Endothelial cell (in vitro differentiated cells): ENCODE results near the gene LMX1A. TPM values are rescaled to one million over a fixed set of nuclear protein-coding genes. Genes with fewer than 3 reads are reported as not detected.
A peak's percentile ranks its signal among the peaks of the same experiment; 100 is the strongest.

Experiments
- DNase-seq: peaks from one replicate; pipeline ENCODE4 v3.0.0; 2021; ENCODE audit warnings: low spot score
- H3K27ac Mint-ChIP-seq: one replicate; pipeline ENCODE4 v1.8.0; 2021; ENCODE audit warnings: mixed read lengths, inconsistent platforms; ENCODE audit not compliant: unreplicated experiment
- H3K27me3 Mint-ChIP-seq: one replicate; pipeline ENCODE4 v1.8.0; 2021; ENCODE audit warnings: mild to moderate bottlenecking, moderate library complexity, mixed read lengths, inconsistent platforms; ENCODE audit not compliant: unreplicated experiment
- H3K36me3 Mint-ChIP-seq: one replicate; pipeline ENCODE4 v1.8.0; 2021; ENCODE audit warnings: mild to moderate bottlenecking, low read depth, mixed read lengths, inconsistent platforms; ENCODE audit not compliant: unreplicated experiment
- H3K4me1 Mint-ChIP-seq: one replicate; pipeline ENCODE4 v1.8.0; 2021; ENCODE audit warnings: mild to moderate bottlenecking, mixed read lengths, inconsistent platforms; ENCODE audit not compliant: unreplicated experiment
- H3K4me3 Mint-ChIP-seq: one replicate; pipeline ENCODE4 v1.8.0; 2021; ENCODE audit warnings: mild to moderate bottlenecking, mixed read lengths, inconsistent platforms; ENCODE audit not compliant: unreplicated experiment
- H3K9me3 Mint-ChIP-seq: one replicate; pipeline ENCODE4 v1.8.0; 2021; ENCODE audit warnings: mixed read lengths, inconsistent platforms; ENCODE audit not compliant: unreplicated experiment
- total RNA-seq: library from RNA; stranded (reverse); fragmentation: NEBNext Ultra II Directional; extraction: Animal tissue kit (Norgen Biotek cat#: 25700); gene quantifications from one replicate; pipeline ENCODE4 v1.2.1, GENCODE V29; 2021; ENCODE audit not compliant: unreplicated experiment
- TF ChIP-seq, protein P1 (sequence below): fragments of 200-600 bp; sonication (generic); IDR thresholded peaks from one replicate; pipeline ENCODE4 v1.5.0; 2021; ENCODE audit warnings: antibody characterized with exemption; ENCODE audit not compliant: unreplicated experiment

LMX1A gene
- total RNA-seq, 1 donor from 2014 or later: not detected

DNA sequence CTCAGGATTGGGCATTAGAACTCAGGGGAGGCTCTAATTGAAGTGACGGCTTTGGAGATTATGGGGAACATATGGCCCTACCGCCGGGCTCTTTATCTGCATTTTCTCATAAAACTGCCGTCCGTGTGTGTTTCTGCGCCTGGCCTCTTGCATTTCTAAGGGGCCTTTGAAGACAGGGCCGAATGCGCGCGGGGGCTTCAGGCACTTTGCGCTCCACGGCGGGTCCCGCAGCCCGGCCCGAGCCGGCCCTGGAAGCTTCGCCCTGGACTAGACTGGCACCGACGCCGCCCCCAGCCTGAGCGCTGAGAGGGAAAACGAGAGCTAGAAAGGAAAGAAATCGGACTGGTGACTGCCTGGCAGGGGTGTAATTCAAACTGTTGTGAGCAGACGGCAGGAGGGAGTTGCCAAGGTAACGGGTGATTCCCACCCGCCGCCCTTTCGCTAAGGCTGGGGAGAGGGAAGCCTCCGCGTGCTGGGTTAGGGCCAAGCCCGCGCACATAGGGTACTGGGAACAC, 120.7 kb downstream of the LMX1A start:
- Mint-ChIP-seq H3K36me3 (no peaks in the 10 kb centered on the region), H3K4me1 (peaks cover 9% of the 10 kb centered on the region), H3K27me3 (peaks cover 18% of the 10 kb centered on the region), H3K9me3 (no peaks in the 10 kb centered on the region), H3K4me3 (peak overlapping the region; percentile 77), H3K27ac (no peak overlapping the region)
- TF ChIP-seq, protein P1, sequence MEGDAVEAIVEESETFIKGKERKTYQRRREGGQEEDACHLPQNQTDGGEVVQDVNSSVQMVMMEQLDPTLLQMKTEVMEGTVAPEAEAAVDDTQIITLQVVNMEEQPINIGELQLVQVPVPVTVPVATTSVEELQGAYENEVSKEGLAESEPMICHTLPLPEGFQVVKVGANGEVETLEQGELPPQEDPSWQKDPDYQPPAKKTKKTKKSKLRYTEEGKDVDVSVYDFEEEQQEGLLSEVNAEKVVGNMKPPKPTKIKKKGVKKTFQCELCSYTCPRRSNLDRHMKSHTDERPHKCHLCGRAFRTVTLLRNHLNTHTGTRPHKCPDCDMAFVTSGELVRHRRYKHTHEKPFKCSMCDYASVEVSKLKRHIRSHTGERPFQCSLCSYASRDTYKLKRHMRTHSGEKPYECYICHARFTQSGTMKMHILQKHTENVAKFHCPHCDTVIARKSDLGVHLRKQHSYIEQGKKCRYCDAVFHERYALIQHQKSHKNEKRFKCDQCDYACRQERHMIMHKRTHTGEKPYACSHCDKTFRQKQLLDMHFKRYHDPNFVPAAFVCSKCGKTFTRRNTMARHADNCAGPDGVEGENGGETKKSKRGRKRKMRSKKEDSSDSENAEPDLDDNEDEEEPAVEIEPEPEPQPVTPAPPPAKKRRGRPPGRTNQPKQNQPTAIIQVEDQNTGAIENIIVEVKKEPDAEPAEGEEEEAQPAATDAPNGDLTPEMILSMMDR: no peak
- DNase-seq: peak; percentile 25

DNA sequence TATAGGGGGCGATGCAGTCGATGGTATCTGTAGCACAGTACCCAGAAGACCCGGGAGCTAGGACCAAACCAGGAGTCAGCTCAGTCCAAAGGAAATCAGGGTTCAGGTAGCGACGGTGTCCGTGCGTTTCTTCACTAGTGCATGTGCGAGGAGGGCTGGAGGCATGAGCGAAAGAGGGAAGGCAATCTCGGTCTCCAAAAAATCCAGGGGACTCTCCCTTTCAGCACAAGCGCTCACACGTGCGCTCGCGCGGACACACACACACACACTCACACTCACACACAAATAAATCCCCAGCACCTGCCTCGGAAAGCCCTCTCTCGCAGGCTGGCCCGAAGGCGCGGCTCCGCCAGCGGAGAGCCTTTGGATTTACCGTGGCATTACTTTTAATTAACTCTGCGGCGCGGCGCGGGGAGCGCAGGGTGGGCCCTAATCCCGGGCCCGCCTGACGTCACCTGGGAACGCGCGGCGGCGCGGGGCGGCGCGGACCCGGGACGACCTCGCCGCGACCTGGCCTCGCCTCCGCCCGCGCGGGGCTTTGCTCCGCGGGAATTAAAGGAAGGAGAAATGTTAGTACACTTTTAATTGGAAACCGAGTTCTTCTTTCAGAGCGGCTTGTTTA, 121.2 kb downstream of the LMX1A start:
- DNase-seq: no peak

DNA sequence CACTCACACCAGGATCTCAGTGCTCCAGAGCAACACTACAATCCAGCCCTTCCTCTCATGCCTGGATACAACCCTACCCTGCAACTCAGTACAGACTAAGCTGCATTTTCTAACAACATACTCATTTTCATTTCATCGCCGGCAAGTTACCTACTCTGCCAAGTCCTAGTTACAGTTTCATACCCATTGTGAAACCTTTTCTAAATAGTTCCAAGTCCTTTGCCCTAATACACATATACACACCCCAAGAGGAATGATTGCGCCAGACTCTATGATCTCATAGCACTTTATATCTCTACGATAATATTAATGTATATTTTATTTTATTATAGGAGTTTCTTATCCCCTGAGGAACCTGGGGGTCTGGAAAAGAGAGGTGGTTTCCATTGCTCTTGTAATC, 122.4 kb downstream of the LMX1A start:
- Mint-ChIP-seq H3K4me1 (peaks cover 9% of the 10 kb centered on the region), H3K36me3 (no peaks in the 10 kb centered on the region), H3K9me3 (no peaks in the 10 kb centered on the region), H3K4me3 (no peak overlapping the region), H3K27ac (no peak overlapping the region), H3K27me3 (peaks cover 18% of the 10 kb centered on the region)
- TF ChIP-seq, protein P1: no peak
- DNase-seq: no peak

More for the DNA sequence above, 121.2 kb downstream of the LMX1A start:
- Mint-ChIP-seq H3K27me3 (peaks cover 18% of the 10 kb centered on the region), H3K9me3 (no peaks in the 10 kb centered on the region), H3K4me3 (peak overlapping the region; percentile 81), H3K36me3 (no peaks in the 10 kb centered on the region), H3K27ac (no peak overlapping the region), H3K4me1 (peaks cover 9% of the 10 kb centered on the region)
- TF ChIP-seq, protein P1: no peak

DNA sequence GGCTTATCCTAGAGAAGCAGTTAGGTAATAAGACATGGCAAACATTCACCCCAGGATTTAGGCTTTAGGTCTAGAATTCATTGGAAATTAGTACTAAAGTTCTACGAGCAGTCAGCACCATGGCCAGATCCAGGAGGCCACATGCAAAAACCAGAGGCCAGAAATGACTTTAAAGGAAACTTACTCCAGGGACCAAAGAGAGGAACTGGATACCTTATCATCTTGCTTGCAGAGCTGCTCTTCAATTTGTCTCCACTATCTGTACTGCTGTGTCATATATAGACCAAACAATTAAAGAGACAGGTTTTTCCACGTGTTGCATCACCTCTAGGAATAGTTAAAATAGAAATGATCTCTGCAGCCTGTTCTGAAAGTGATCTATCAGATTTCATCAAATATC, 127.8 kb downstream of the LMX1A start:
- Mint-ChIP-seq H3K27ac (no peak overlapping the region), H3K36me3 (no peaks in the 10 kb centered on the region), H3K4me3 (no peak overlapping the region), H3K9me3 (no peaks in the 10 kb centered on the region), H3K27me3 (peaks cover 2% of the 10 kb centered on the region), H3K4me1 (no peaks in the 10 kb centered on the region)
- DNase-seq: peak; percentile 42
- TF ChIP-seq, protein P1: no peak

DNA sequence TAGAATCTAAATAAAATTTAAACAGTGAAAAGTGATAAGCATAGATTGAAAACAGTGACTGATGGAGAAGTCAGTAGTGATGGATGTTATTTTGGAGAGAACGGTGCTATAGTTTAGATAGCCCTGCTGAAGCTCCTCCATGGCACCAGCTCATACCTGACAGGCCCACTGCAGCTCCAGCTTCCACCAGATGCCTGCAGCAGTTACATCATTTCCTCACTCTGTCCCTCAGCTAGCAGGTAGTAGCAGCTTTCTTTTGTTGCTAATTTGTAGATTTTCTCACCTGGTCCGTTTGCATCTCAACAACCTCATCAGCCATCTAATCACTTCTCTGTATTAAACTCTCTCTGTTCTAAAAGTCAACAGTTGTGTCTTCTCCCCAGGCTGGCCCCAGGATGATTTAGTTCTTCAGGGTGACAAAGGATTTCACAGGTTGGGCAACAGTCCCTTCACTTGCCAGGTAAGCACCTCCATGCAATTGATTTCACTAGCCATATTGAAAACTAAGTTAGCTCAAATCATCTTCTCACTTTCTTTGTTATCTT, 128.3 kb downstream of the LMX1A start:
- Mint-ChIP-seq H3K27ac (no peak overlapping the region), H3K4me1 (no peaks in the 10 kb centered on the region), H3K9me3 (no peaks in the 10 kb centered on the region), H3K4me3 (no peak overlapping the region), H3K27me3 (no peaks in the 10 kb centered on the region), H3K36me3 (no peaks in the 10 kb centered on the region)
- DNase-seq: no peak
- TF ChIP-seq, protein P1: no peak
